ENCODE data around the gene SSTR3. TPM values are rescaled to one million over a fixed set of nuclear protein-coding genes. Genes with fewer than 3 reads are reported as not detected.
A peak's percentile ranks its signal among the peaks of the same experiment; 100 is the strongest.

The SSTR3 gene
- total RNA-seq, 1 donor from 2014 or later: 2.4 TPM

GRCh38 chr22:37167981-37168647 is 44.2 kb downstream of the SSTR3 start:
- Mint-ChIP-seq H3K27ac (peak overlapping the region; percentile 34), H3K36me3 (no peaks in the 10 kb centered on the region), H3K4me1 (ENCODE audit: unreplicated experiment) (peaks cover 19% of the 10 kb centered on the region), H3K27me3 (peaks cover 6% of the 10 kb centered on the region), H3K9me3 (no peaks in the 10 kb centered on the region), H3K4me3 (no peak overlapping the region)
- no peak for TF ChIP-seq CTCF (conservative IDR thresholded peaks at IDR 0.05)
- DNase-seq (ENCODE audit: extremely low spot score, unreplicated experiment): no peak

GRCh38 chr22:37167176-37167980 is 44.9 kb downstream of the SSTR3 start:
- Mint-ChIP-seq H3K27me3 (peaks cover 6% of the 10 kb centered on the region), H3K9me3 (no peaks in the 10 kb centered on the region), H3K4me3 (no peak overlapping the region), H3K4me1 (ENCODE audit: unreplicated experiment) (peaks cover 19% of the 10 kb centered on the region), H3K27ac (peak overlapping the region; percentile 34), H3K36me3 (no peaks in the 10 kb centered on the region)
- DNase-seq (ENCODE audit: extremely low spot score, unreplicated experiment): no peak
- TF ChIP-seq CTCF (conservative IDR thresholded peaks at IDR 0.05): no peak

- peak; percentile 84 for DNase-seq (ENCODE audit: extremely low spot score, unreplicated experiment)
- peaks cover 6% of the 10 kb centered on the region for H3K27me3 Mint-ChIP-seq
- peak overlapping the region; percentile 37 for H3K4me3 Mint-ChIP-seq
- no peaks in the 10 kb centered on the region for H3K9me3 Mint-ChIP-seq
- peak; percentile 97 for TF ChIP-seq CTCF (conservative IDR thresholded peaks at IDR 0.05)
- H3K36me3 Mint-ChIP-seq: no peaks in the 10 kb centered on the region
- H3K4me1 Mint-ChIP-seq (ENCODE audit: unreplicated experiment): peaks cover 17% of the 10 kb centered on the region
- H3K27ac Mint-ChIP-seq: peak overlapping the region; percentile 22
Observed at GRCh38 chr22:37166675-37167066, 45.6 kb downstream of the SSTR3 start.

GRCh38 chr22:37165940-37166674 is 46.2 kb downstream of the SSTR3 start:
- Mint-ChIP-seq H3K27me3 (peaks cover under 1% of the 10 kb centered on the region), H3K36me3 (no peaks in the 10 kb centered on the region), H3K27ac (peak overlapping the region; percentile 22), H3K4me1 (ENCODE audit: unreplicated experiment) (peaks cover 11% of the 10 kb centered on the region), H3K9me3 (no peaks in the 10 kb centered on the region), H3K4me3 (no peak overlapping the region)
- no peak for TF ChIP-seq CTCF (conservative IDR thresholded peaks at IDR 0.05)
- no peak for DNase-seq (ENCODE audit: extremely low spot score, unreplicated experiment)

GRCh38 chr22:37165066-37165465 is 47.2 kb downstream of the SSTR3 start:
- no peak for TF ChIP-seq CTCF (conservative IDR thresholded peaks at IDR 0.05)
- H3K36me3 Mint-ChIP-seq: no peaks in the 10 kb centered on the region
- peaks cover 3% of the 10 kb centered on the region for H3K27me3 Mint-ChIP-seq
- peaks cover 11% of the 10 kb centered on the region for H3K4me1 Mint-ChIP-seq (ENCODE audit: unreplicated experiment)
- DNase-seq (ENCODE audit: extremely low spot score, unreplicated experiment): no peak
- H3K4me3 Mint-ChIP-seq: no peak overlapping the region
- H3K9me3 Mint-ChIP-seq: no peaks in the 10 kb centered on the region
- no peak overlapping the region for H3K27ac Mint-ChIP-seq
